GM06990 (cell line): ENCODE results near the gene GALNT14.

Experiments used
- DNase-seq: peaks from one replicate; pipeline ENCODE4 v3.0.0-alpha.2; 2011; ENCODE audit not compliant: insufficient read length; ENCODE audit errors: extremely low read depth
- H3K27me3 ChIP-seq: replicated peaks from 2 replicates; pipeline ENCODE4 v1.6.0; 2011; ENCODE audit warnings: low read length; ENCODE audit not compliant: control insufficient read depth, insufficient read depth
- H3K36me3 ChIP-seq: 2 replicates; pipeline ENCODE4 v1.5.1; 2011; ENCODE audit warnings: low read length; ENCODE audit not compliant: control insufficient read depth, insufficient read depth
- H3K4me3 ChIP-seq: replicated peaks from 2 replicates; pipeline ENCODE4 v1.5.1; 2011; ENCODE audit warnings: low read depth, mild to moderate bottlenecking, control low read depth, low read length
- TF ChIP-seq, protein P1 (sequence below): IDR thresholded peaks from 2 replicates; pipeline ENCODE4 v1.5.1; 2011; ENCODE audit warnings: low read length, control low read depth, mild to moderate bottlenecking, inconsistent platforms; ENCODE audit not compliant: insufficient read depth, poor library complexity, severe bottlenecking

GALNT14 gene

DNA sequence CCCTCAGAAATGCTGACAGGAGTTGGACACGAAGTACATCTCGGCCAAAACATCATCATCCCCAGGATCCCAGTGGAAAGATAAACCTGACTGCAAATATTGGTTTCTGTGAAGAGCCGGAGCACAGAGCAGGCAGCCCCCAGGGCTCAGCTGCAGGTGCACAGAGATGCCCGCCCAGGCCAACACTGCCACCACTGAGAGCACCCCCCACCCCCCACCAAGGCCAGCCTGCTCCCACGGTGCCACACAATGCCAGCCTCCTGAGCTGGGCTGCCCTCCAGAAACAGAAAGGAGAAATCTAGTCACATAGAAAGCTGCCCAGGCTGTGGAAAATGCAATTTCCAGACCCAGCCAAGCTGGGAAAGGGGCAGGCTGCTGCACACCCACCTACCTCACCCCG is 71.7 kb downstream of the GALNT14 start:
- Histone ChIP-seq H3K27me3 (no peaks in the 10 kb centered on the region; the same call in 1 of the 2 replicates), H3K4me3 (no peak overlapping the region), H3K36me3 (no peaks in the 10 kb centered on the region)
- TF ChIP-seq, protein P1, sequence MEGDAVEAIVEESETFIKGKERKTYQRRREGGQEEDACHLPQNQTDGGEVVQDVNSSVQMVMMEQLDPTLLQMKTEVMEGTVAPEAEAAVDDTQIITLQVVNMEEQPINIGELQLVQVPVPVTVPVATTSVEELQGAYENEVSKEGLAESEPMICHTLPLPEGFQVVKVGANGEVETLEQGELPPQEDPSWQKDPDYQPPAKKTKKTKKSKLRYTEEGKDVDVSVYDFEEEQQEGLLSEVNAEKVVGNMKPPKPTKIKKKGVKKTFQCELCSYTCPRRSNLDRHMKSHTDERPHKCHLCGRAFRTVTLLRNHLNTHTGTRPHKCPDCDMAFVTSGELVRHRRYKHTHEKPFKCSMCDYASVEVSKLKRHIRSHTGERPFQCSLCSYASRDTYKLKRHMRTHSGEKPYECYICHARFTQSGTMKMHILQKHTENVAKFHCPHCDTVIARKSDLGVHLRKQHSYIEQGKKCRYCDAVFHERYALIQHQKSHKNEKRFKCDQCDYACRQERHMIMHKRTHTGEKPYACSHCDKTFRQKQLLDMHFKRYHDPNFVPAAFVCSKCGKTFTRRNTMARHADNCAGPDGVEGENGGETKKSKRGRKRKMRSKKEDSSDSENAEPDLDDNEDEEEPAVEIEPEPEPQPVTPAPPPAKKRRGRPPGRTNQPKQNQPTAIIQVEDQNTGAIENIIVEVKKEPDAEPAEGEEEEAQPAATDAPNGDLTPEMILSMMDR, result no peak
- DNase-seq, result no peak

DNA sequence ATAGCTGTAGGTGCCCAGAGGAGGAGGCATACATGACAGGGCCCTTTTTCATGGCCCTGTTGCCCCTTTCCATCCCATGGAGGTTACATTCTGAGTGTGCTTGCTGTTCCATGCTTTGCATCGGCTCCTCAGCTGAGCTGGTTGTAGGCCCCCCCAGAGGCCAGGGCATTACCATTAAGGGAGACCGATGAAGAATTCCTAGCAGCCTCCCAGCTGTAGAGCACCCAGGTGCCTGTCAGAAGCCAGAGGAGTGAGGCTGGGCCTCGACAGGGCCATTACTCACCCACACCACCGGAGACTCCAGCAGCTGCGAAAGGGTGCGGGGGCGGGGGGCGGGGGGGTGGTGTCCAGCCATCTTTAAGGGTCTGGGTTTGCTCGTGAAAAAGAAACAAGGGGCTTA is 72.2 kb downstream of the GALNT14 start:
- Histone ChIP-seq H3K27me3 (no peaks in the 10 kb centered on the region; the same call in 1 of the 2 replicates), H3K36me3 (no peaks in the 10 kb centered on the region), H3K4me3 (no peak overlapping the region)
- DNase-seq, result no peak
- TF ChIP-seq, protein P1, result no peak

DNA sequence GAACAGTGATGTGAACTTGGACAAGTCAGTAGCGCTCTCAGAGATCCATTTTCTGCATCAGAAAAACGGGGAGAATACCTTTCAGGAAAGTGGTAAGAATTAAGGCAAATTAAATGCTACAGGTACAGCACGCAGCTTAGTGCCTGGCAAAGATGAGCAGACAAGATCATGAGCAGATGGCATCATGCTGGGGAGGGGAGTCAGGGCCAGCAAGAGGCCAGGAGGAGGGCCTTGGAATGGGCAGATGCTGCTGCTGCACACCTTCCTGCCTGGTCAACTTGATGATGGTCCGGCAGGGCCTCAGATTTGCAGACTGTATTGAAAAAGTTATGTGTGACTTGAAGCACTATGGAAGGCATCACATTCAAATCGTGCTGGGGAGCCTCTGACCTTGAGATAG is 72.9 kb downstream of the GALNT14 start:
- no peak overlapping the region for H3K4me3 ChIP-seq
- TF ChIP-seq, protein P1, result no peak
- no peaks in the 10 kb centered on the region for H3K36me3 ChIP-seq
- H3K27me3 ChIP-seq, result no peaks in the 10 kb centered on the region; the same call in 1 of the 2 replicates
- no peak for DNase-seq

DNA sequence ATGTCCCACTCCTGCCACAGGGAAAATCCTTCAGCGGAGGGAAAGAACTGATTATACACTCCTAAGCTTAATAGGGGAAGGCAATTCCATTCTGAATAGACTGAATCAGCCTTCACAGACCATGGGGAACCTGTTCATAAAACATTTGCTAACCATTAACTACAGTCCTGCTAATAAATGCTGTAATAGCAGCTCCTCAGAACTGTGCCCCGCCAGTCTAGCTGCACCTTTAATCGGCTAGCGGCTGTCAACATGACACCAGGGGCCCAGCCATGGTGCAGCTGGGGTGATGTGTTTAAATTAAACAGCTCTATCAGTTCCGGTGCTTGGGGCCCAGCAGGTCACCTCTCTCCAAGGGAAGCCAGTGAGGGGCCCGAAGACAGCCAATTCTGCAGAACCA is 77.8 kb downstream of the GALNT14 start:
- TF ChIP-seq, protein P1, result no peak

DNA sequence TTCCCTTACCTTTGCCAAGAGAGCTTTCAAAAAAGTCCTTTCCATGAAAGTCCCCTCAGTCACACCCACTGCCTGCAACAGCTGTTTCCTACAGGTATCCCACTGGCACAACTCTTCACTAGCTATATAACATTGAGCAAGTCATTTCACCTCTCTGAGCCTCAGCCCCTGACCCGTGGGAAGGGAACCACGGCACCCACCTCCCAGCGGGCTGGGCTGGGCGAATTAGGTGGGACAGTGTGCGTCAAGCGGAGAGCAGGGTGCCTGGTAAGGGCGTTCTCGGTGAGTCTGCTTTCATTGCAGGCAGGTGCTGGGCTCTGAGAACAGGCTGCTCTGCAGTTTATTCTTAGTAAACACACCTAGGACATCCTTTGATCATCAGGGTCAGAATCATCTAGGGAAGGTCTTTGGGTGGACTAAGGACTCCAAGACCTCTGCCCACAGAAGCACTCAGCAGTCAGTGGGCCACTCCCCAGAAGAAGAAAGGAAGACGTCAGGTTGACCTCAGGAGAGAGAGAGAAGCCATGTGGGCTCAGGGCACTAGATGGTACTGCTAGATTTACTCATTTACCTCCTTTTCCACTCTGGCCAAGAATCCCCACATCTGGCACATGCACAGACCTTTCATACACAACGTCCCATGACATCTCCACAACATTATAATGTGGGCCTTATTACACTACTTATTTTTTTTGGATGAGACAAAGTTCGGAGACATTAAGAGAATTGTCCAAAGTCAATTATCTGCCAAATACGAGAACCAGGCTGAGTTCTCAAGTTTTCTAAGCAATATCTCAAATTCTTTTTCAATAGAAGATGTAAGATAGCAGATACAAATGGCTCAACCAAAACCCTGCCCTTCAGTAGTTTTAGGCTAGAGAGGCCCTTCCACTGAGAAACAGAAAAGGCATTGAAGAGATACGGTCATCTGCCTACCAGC is 79.9 kb downstream of the GALNT14 start:
- H3K27me3 ChIP-seq, result peaks cover 2% of the 10 kb centered on the region; the same call in 1 of the 2 replicates
- H3K4me3 ChIP-seq, result no peak overlapping the region
- no peaks in the 10 kb centered on the region for H3K36me3 ChIP-seq
- DNase-seq, result no peak
- TF ChIP-seq, protein P1, result no peak

More for the DNA sequence above, 77.8 kb downstream of the GALNT14 start:
- Histone ChIP-seq H3K4me3 (no peak overlapping the region), H3K36me3 (no peaks in the 10 kb centered on the region), H3K27me3 (peaks cover 2% of the 10 kb centered on the region; the same call in 1 of the 2 replicates)
- DNase-seq, result no peak
